Activated T-cell treated with anti-CD3 and anti-CD28 coated beads, Interleukin-2, amount 50 U/mL, for 4 hours (primary cell): Measurements from ENCODE around the gene KRTAP10-1. TPM values are rescaled to one million over a fixed set of nuclear protein-coding genes. Genes with fewer than 3 reads are reported as not detected.
"Not testable (repeated sequence)": the region's sequence is repeated elsewhere in the genome, so short reads cannot be mapped to it uniquely, and the experiment has no call there.

Source experiments
- ATAC-seq, 2 donors: fragments of 200-7000 bp; cut with Tn5 transposase; one replicate each; pipeline ENCODE4 v1.10.0; 2021
- DNase-seq: peaks from one replicate; pipeline ENCODE4 v3.0.0-alpha.2; 2020
- H3K27me3 Mint-ChIP-seq: one replicate; pipeline ENCODE4 v1.8.0; 2021; ENCODE audit warnings: low read depth, mixed read lengths
- H3K36me3 Mint-ChIP-seq: one replicate; pipeline ENCODE4 v1.8.0; 2022; ENCODE audit warnings: mixed read lengths; ENCODE audit not compliant: insufficient read depth
- H3K4me1 Mint-ChIP-seq: one replicate; pipeline ENCODE4 v1.8.0; 2021; ENCODE audit warnings: low read depth, mixed read lengths
- H3K4me3 Mint-ChIP-seq: one replicate; pipeline ENCODE4 v1.8.0; 2021; ENCODE audit warnings: mild to moderate bottlenecking, moderate library complexity, mixed read lengths
- H3K9me3 Mint-ChIP-seq: one replicate; pipeline ENCODE4 v1.8.0; 2021; ENCODE audit warnings: mixed read lengths
- total RNA-seq, 3 donors: library from RNA; stranded (reverse); gene quantifications; one replicate each; pipeline ENCODE4 v1.2.1, GENCODE V29; 2021

The KRTAP10-1 gene, protein sequence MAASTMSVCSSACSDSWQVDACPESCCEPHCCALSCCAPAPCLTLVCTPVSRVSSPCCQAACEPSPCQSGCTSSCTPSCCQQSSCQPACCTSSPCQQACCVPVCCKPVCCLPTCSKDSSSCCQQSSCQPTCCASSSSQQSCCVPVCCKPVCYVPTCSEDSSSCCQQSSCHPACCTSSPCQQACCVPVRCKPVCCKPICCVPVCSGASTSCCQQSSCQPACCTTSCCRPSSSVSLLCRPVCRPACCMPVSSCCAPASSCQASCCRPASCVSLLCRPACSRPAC
- not detected for total RNA-seq

DNA sequence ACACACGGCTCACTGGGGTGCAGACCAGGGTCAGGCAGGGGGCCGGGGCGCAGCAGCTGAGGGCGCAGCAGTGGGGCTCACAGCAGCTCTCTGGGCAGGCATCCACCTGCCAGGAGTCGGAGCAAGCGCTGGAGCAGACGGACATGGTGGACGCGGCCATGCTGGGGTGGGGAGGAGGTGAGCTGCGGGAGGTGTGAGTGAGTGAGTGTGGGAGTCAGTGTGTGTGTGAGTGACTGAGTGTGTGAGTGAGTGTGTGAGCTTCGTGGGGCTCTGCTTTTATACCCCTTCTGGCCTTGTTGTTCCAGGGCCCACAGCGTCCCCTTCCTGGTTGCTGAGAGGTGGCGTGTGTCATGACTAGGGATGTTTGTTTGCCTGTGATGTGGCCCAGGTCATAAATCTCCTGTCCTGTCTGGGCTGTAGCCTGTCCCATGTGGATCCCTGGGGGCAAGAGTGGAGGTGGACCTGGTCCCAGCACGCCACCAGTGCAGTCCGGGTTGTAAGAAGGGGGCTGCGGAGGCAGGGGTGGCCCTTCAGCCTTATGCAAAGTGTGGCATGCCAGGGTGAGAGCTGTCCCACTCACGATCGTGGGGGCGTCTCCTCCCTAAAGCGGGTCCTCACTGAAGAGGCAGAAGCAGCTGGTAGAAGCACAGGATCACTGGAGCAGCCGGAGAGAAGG, at the start of gene KRTAP10-1:
Gene KRTAP10-1, minus strand, starts transcription at position 205 of the 676 bp plus-strand sequence. Its CDS starts 45 bp downstream, at position 160.
- Mint-ChIP-seq H3K36me3 (no peaks in the 10 kb centered on the region), H3K9me3 (no peaks in the 10 kb centered on the region), H3K4me3 (no peak within 1 kb of the TSS), H3K4me1 (no peaks in the 10 kb centered on the region), H3K27me3 (peaks cover 4% of the 10 kb centered on the region)
- DNase-seq, result no peak
- no peak for ATAC-seq

DNA sequence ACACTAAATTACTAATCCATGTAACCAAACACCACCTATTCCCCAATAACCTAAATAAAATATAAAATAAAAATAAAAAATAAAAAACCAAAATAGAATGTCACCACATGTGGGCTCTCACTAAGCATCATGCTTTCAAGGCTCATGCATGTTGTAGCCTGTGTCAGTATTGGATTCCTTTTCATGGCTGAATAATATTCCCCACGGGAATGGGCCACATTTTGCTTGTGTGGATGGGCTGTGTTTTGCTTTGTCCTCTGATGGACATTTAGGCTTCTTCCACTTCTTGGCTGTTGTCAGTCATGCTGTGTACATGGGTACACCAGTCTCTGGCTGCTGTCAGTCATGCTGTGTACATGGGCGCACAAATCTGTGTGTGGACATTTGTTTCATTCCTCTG, 49.1 kb upstream of the KRTAP10-1 start:
- Mint-ChIP-seq H3K4me1 (peaks cover 6% of the 10 kb centered on the region), H3K4me3 (no peak overlapping the region), H3K36me3 (no peaks in the 10 kb centered on the region), H3K27me3 (peaks cover 28% of the 10 kb centered on the region), H3K9me3 (no peaks in the 10 kb centered on the region)
- DNase-seq (no peak), ATAC-seq (no peak)

DNA sequence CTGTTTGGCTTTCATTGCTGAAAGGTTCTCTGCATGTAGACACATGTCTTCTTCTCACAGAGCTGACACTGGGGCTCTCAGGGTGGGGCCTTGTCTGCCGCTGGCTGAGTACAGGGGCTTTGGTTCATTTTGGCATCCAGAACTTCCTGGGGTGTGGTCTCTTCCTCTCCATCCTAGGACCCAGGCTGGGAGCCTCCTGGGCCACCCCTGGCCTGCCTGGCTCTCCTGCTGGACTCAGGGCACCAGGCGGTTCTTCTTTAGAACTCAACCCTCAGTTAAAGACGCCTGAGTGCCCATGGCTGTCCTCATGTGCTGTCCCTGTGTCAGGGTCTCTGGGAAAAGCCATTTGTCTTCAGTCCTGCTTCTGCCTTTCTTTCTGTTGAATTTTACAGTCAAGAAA, 45.9 kb upstream of the KRTAP10-1 start:
- ATAC-seq (no peak), DNase-seq (no peak)
- Mint-ChIP-seq H3K9me3 (peaks cover 11% of the 10 kb centered on the region), H3K4me3 (no peak overlapping the region), H3K4me1 (peaks cover 17% of the 10 kb centered on the region), H3K27me3 (peaks cover 25% of the 10 kb centered on the region), H3K36me3 (no peaks in the 10 kb centered on the region)

DNA sequence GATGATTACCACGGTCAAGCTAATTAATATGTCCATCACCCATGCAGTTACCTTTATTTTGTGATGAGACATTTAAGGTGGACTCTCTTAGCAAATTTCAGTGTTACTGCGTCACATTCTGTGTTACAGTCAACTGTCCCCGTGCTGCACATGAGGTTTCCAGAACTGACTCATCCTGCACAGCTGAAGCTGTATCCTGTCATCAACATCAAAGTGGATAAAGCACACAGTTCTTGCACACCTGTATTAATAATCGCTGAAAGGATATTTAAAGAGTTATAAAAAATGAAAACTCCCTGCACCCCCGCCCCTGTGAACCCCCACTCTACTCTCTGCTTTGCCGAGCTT, 43.8 kb upstream of the KRTAP10-1 start:
- H3K4me1 Mint-ChIP-seq, result peaks cover 17% of the 10 kb centered on the region
- ATAC-seq, result peak; percentile 63 to 82
- DNase-seq, result no peak

DNA sequence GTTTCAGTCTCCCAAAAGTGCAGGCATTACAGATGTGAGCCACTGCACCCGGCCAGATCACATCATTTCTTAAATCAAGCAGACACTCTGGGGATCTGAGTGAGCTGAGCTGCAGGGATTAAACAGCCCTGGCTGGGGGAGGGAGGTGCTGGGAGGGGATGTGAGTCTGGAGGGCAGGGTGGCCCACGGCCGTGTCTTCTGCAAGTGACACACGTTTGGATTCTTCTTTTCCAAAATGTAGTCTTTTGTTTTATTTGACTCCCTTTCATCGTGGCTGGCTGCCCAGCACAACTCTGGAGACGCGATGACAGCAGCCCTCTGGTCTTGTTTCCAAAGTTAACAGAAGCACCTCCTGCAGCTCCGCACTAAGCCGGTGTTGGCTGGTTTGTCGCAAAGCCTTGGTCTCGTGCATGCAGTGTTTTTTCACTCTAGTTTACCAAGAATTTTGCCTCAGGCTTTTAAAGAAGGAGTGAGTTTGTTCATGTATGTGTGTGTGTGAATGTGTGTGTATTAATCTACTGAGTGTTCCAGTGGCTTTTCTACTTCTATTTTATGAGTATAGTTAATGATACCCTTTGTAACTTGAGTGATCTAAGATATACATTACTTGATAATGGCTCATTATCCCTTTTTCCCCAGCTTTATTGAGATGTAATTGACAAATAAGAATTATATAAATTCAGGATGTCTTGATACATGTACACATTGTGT, 43.2 kb upstream of the KRTAP10-1 start:
- peaks cover 17% of the 10 kb centered on the region for H3K4me1 Mint-ChIP-seq
- H3K4me3 Mint-ChIP-seq, result no peak overlapping the region
- no peak for DNase-seq
- no peak for ATAC-seq
- H3K36me3 Mint-ChIP-seq, result no peaks in the 10 kb centered on the region
- H3K9me3 Mint-ChIP-seq, result peaks cover 12% of the 10 kb centered on the region
- H3K27me3 Mint-ChIP-seq, result peaks cover 21% of the 10 kb centered on the region

More for the DNA sequence above, 43.8 kb upstream of the KRTAP10-1 start:
- Mint-ChIP-seq H3K9me3 (peaks cover 12% of the 10 kb centered on the region), H3K4me3 (no peak overlapping the region), H3K36me3 (no peaks in the 10 kb centered on the region), H3K27me3 (peaks cover 21% of the 10 kb centered on the region)

DNA sequence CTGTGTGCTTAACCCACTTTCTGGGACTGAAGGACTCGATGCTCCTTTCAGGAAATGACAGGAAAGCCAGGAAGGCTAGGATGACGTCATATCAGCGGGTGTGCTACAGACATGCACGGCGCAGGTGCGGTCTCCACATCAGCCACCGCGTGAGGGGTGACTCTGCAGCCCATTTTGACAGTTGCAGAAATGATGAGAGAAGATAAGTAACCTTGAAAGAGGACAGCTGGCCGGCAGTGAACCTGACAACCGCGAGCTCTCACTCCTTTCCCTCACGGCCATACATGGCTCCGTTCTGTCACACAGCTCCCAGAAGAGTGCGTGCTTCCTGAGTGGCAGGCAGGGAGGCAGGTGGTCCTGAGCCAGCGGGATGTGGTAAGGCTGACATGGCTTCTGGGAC, 42.1 kb upstream of the KRTAP10-1 start:
- peaks cover 18% of the 10 kb centered on the region for H3K27me3 Mint-ChIP-seq

DNA sequence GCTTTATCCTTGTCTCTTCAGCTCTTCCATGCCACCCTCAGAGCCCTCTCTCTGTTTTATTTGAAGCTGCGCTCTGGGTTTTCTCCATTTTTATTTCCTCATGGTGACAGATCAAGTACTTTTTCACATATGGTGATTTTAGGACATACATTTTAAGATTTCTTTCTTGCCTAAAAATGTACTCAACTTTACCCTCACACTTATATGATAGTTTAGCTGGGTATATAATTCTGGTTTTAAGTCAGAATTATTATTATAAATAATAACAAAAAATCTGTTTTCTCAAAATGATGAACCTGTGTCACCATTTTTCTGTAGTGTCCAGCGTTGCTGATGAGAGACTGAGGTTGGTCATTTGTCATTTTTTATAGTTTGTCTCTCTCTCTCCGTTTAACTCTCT, 41.2 kb upstream of the KRTAP10-1 start:
- Mint-ChIP-seq H3K4me1 (peaks cover 17% of the 10 kb centered on the region), H3K36me3 (peaks cover 2% of the 10 kb centered on the region)

More for the DNA sequence above, 42.1 kb upstream of the KRTAP10-1 start:
- Mint-ChIP-seq H3K9me3 (peaks cover 19% of the 10 kb centered on the region), H3K4me3 (no peak overlapping the region), H3K4me1 (peaks cover 17% of the 10 kb centered on the region), H3K36me3 (peaks cover 2% of the 10 kb centered on the region)
- DNase-seq (no peak), ATAC-seq (no peak)

DNA sequence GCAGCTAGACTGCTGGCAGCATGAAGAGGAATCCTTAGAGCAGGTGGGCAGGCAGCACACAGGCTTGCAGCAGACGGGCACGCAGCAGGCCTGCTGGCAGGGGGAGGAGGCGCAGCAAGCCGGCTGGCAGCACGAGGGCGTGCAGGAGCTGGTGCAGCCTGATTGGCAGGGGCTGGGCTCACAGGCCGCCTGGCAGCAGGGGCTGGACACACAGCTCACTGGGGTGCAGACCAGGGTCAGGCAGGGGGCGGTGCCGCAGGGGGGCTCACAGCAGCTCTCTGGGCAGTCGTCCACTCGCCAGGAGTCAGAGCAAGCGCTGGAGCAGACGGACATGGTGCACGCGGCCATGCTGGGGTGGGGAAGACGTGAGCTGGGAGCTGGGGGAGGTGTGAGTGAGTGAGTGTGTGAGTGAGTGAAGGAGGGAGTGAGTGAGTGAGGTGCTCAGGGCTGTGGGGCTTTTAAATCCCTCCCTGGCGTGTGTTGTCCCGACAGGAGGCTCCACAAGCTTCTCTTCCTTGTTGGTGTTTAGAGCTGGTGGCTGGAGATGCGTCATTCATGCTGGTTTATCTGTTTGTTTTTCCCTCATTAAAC, 40.3 kb upstream of the KRTAP10-1 start, which contains the start of gene KRTAP10-5:
Gene KRTAP10-5, minus strand, starts transcription at position 374 of the 591 bp plus-strand sequence. Its CDS starts 26 bp downstream, at position 348.
- not testable (repeated sequence) for H3K4me3 Mint-ChIP-seq, H3K27me3 Mint-ChIP-seq, H3K36me3 Mint-ChIP-seq, DNase-seq, ATAC-seq
- peaks cover 17% of the 10 kb centered on the region for H3K4me1 Mint-ChIP-seq
- H3K9me3 Mint-ChIP-seq, result peaks cover 19% of the 10 kb centered on the region

More for the DNA sequence above, 41.2 kb upstream of the KRTAP10-1 start:
- Mint-ChIP-seq H3K4me3 (no peak overlapping the region), H3K9me3 (peaks cover 19% of the 10 kb centered on the region), H3K27me3 (peaks cover 10% of the 10 kb centered on the region)
- no peak for ATAC-seq
- no peak for DNase-seq

DNA sequence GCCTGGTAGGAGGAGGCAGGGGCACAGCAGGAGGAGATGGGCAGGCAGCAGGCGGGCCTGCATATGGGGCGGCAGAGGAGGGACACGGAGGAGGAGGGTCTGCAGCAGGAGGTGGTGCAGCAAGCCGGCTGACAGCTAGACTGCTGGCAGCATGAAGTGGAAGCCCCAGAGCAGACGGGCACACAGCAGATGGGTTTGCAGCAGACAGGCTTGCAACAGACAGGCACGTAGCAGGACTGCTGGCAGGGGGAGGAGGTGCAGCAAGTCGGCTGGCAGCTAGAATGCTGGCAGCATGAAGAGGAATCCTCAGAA, 39.8 kb upstream of the KRTAP10-1 start:
- Mint-ChIP-seq H3K4me1 (peaks cover 17% of the 10 kb centered on the region), H3K36me3 (peaks cover 2% of the 10 kb centered on the region), H3K9me3 (peaks cover 19% of the 10 kb centered on the region), H3K4me3 (no peak overlapping the region), H3K27me3 (peaks cover 6% of the 10 kb centered on the region)
- DNase-seq, result no peak
- no peak for ATAC-seq

DNA sequence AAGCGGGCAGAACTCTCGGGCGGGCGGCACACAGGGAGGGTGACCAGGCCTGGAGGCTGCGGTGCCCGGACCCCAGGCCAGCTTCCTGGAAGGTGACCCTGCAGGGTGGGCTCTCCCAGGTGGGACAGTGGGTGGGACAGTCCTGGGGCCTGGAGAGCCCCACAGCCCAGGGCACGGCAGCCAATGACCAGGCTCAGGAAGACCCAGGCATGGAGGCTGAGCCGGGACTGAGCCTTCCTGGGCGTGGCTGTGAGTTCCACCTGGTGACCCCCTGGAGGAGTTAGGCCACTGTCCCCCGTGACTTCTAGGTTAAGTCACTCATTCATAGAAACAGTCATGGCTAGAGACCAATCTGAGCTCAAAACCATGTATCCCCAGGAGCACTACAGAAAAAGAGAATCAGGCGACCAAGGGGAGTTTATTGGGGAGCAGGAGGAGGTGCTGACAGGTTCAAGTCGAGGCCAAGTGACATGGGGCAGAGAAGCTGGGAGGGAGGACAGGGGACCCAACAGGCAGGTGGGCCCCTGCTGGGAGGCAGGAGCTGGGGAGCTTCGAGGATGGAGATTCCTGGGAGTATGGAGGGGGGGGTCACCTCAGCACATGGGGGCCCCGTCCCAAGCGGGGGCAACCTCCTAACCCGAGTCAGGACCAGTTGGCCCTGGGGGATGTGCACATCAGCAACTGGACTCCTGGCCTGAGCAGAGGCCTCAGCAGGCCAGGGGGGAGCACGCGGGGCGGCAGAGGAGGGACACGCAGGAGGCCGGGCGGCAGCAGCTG, 39.2 kb upstream of the KRTAP10-1 start:
- H3K4me3 Mint-ChIP-seq, result no peak overlapping the region
- H3K36me3 Mint-ChIP-seq, result peaks cover 2% of the 10 kb centered on the region
- peaks cover 18% of the 10 kb centered on the region for H3K4me1 Mint-ChIP-seq
- H3K9me3 Mint-ChIP-seq, result peaks cover 19% of the 10 kb centered on the region
- no peak for DNase-seq
- ATAC-seq, result no peak
- H3K27me3 Mint-ChIP-seq, result peaks cover 4% of the 10 kb centered on the region

DNA sequence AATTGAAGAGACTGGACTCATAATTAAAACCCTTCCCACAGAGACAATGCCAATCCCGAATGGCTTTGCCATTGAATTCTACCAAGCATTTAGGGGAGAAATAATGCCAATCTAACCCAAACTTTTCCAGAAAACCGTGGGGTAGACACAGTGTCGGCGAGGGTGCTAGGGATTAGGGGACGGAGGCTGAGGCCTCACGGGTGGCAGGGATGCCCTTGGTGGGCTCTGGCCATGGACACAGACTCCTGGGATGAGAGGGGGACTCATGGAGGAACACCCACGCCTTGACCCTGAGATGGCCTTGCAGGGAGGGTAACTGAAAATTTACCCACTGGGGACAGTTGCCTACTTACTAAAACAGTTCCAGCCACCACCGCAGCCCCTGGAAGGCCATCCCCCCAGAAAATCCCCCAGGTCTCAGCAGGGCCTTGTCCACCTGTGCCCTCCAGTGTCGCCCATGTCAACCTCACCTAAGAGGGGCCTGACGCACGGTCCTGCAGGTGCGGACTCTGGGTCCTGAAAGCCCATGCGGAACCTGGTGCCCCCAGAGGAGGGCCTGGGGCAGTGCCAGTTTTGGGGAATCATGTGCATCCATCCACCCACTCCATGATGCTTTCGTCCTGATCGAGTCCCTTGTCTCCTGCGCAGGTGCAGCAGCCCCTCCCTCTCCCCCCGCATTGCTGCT, 38.5 kb upstream of the KRTAP10-1 start:
- Mint-ChIP-seq H3K4me1 (peaks cover 11% of the 10 kb centered on the region), H3K4me3 (no peak overlapping the region), H3K27me3 (peaks cover 4% of the 10 kb centered on the region), H3K36me3 (peaks cover 2% of the 10 kb centered on the region), H3K9me3 (peaks cover 19% of the 10 kb centered on the region)
- ATAC-seq (no peak), DNase-seq (no peak)

DNA sequence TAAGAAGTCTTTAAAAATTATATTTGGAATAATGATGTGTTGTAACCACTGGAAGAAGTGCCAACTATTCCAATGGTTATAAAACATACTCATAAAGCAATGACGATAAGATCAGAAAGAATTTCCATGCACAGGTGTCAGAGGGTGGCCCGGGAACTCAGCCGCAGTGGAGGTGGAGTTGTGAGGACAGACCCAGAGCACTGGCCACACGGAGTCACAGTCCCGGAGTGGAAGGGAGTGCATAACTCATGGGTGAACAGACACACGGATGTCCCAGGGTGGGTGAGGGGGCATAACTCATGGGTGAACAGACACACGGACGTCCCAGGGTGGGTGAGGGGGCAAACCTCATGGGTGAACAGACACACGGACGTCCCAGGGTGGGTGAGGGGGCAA, 36.0 kb upstream of the KRTAP10-1 start:
- H3K36me3 Mint-ChIP-seq, result peaks cover 2% of the 10 kb centered on the region
- ATAC-seq (no peak), DNase-seq (no peak)

DNA sequence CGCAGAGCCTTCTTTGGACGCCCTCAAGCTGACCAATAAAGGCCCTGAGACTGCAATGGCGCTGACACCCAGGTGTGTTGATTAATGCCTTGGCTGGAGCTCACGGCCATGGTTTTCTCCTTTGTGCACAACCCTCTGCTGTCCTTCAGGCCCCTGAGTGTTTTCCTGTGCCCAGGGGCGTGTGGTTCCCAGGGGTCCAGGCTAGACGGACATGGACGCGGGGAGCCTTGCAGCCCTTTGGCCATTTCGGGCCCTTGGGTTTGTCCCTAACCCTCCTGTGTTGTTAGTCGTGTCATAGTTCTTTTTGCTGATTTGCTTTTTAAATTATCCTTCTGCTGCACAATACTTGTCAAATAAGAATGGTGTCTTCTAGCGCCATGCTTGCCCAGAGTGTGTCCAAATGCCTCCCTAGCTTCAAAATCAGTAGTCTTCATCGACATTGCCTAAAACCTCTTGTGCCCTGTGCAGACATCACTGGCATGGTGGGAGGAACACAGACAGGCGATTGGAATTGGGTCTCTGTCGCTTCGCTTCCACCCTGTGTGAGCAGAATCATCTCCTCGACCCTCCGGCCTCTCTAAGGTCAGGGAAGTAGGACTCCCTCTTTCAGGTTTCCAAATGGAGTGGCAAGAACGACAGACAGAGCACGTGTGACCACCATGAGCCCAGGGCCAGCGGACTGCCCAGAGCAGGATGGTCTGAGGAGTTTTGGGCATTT, 35.5 kb upstream of the KRTAP10-1 start:
- H3K27me3 Mint-ChIP-seq, result peaks cover 10% of the 10 kb centered on the region
- H3K9me3 Mint-ChIP-seq, result peaks cover 12% of the 10 kb centered on the region
- peaks cover 4% of the 10 kb centered on the region for H3K4me1 Mint-ChIP-seq
- ATAC-seq (no peak), DNase-seq (no peak)
- no peak overlapping the region for H3K4me3 Mint-ChIP-seq
- H3K36me3 Mint-ChIP-seq, result peaks cover 2% of the 10 kb centered on the region

More for the DNA sequence above, 36.0 kb upstream of the KRTAP10-1 start:
- peaks cover 4% of the 10 kb centered on the region for H3K4me1 Mint-ChIP-seq
- no peak overlapping the region for H3K4me3 Mint-ChIP-seq
- peaks cover 10% of the 10 kb centered on the region for H3K27me3 Mint-ChIP-seq
- peaks cover 14% of the 10 kb centered on the region for H3K9me3 Mint-ChIP-seq
